ENCODE measurements around the gene PLCG2.
"Not testable (repeated sequence)": the region's sequence is repeated elsewhere in the genome, so short reads cannot be mapped to it uniquely, and the experiment has no call there.

The PLCG2 gene

DNA sequence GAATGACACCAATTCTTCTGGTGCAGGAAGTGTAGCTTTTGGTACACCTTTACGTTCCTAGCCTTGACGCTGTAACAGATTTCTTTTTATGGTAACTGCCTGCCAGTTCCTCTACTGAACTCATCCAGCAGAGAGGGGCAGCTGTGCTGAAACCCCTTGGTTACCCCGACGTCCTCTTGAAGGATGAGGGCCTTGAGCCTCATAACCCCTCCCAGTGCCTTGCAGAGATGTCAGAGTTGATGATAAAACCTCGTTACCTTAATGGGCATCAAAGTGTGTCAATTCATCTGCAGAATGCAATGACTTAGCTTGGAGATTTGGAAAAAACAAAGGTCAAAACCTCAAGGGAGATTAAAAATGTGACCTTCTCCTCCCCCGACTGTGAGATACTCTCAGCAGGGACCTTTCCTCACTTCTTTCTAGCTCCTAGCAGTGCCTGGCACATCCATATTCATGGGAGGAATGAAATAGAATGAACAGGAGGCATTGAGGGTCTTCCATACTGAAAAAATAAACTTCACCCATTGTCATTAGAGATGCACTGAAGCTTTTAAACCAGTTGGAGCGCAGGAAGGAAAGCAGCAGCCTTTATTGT, 163.0 kb downstream of the PLCG2 start:
- DNase-seq = no peak

GRCh38 chr16:81945665-81946064, 166.6 kb downstream of the PLCG2 start:
- no peak for DNase-seq

DNA sequence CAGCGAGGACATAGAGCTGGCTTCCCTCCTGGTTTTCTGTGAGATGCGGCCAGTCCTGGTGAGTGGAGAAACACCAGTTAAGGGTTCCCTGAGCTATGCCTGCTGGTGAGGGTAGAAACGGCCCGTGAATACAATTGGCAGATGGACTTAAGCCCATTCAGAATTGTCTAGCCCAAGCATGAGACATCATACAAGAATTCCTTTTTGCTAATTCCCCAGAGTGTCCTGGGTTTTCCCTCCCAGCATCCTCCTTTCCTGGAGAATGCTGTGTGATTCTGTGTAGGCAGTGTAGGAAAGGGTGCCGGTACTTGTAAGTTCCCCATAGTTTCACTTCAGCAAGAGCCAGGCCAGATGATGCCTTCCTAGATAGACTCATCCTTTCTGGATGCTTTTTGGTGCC, 167.1 kb downstream of the PLCG2 start:
- DNase-seq = no peak

- DNase-seq = no peak
These were observed 172.5 kb downstream of the PLCG2 start for GRCh38 chr16:81951564-81951963.

- DNase-seq = no peak
These were observed 177.3 kb downstream of the PLCG2 start for GRCh38 chr16:81956213-81956948.

DNA sequence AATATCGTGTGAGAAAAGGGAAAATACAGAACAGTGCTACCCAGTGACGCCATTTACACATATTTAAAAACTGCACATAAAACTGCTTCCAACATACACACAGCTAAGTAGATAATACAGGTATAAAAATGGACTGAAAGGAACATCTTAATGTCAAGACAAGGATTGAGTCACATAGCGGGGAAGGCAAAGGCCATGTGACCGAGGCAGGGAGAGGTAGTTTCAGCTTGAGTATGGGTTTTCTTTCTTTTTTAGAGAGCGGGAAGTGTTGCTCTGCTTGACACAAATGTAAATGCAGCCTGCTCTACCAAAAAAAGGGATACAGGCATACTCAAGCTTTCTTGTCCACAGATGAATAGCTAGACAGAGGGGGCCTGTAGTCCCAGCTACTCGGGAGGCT, 185.7 kb downstream of the PLCG2 start:
- no peak for DNase-seq

- DNase-seq = no peak
These were observed 188.3 kb downstream of the PLCG2 start for GRCh38 chr16:81967358-81967757.

- no peak for DNase-seq
These were observed 192.8 kb downstream of the PLCG2 start for GRCh38 chr16:81971853-81972252.

DNA sequence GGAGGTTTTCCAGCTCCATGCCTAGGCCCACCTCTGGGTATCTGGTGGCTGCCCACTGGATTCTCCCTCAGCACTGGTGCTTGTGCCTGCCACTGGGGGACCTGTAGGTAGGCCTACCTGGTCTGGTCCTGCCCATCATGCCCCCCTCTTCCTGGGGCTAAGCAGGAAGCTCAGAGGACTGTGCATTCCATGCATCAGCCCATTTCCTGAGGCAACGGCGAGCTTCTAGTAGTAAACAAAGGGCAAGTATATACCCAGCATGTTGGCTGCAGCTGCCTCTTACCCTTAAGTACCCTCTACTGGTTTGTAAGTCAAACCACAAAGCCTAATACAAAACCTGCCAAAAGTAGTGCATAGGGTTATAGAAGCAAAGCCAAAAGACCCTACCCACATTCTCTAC, 194.6 kb downstream of the PLCG2 start:
- DNase-seq = no peak

DNA sequence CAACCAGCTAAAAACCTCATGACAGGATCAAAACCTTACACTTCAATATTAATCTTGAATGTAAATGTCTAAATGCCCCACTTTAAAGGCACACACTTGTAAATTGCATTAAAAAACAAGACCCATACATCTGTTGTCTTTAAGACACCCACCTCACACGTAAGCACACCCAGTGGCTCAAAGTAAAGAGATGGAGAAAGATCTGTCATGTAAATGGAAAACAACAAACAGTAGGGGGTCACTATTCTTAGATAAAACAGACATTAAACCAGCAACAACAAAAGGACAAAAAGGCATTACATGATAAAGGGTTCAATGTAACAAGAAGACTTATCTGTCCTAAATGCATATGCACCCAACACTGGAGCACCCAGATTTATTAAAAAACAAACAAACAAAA, 196.5 kb downstream of the PLCG2 start:
- no peak for DNase-seq

DNA sequence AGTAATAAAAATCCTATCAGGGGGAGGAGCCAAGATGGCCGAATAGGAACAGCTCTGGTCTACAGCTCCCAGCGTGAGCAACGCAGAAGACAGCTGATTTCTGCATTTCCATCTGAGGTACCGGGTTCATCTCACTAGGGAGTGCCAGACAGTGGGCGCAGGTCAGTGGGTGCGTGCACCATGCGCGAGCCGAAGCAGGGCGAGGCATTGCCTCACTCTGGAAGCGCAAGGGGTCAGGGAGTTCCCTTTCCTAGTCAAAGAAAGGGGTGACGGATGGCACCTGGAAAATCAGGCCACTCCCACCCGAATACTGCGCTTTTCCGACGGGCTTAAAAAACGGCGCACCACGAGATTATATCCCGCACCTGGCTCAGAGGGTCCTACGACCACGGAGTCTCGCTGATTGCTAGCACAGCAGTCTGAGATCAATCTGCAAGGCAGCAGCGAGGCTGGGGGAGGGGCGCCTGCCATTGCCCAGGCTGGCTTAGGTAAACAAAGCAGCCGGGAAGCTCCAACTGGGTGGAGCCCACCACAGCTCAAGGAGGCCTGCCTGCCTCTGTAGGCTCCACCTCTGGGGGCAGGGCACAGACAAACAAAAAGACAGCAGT, 198.3 kb downstream of the PLCG2 start:
- not testable (repeated sequence) for DNase-seq

GRCh38 chr16:81987121-81987520, 208.0 kb downstream of the PLCG2 start:
- DNase-seq = no peak

DNA sequence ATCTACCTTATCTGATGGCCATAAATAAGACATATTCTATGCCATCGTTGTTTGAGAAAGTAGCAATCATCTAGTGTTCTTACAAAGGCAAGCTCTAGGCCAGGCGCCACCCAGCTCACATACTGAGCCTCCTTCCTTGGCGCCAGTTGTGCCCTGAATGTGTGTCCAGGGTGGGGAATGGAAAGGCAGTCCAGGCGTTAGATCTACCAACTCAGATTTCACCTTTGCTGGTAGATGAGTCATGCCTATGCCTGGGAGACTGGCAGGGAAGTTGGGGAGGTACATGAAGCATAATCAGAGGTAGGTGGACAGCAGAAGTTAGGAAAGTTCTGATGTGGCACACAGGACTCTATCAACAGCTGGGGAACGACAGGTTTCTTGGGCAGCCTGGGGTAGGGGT, 208.6 kb downstream of the PLCG2 start:
- DNase-seq = no peak

DNA sequence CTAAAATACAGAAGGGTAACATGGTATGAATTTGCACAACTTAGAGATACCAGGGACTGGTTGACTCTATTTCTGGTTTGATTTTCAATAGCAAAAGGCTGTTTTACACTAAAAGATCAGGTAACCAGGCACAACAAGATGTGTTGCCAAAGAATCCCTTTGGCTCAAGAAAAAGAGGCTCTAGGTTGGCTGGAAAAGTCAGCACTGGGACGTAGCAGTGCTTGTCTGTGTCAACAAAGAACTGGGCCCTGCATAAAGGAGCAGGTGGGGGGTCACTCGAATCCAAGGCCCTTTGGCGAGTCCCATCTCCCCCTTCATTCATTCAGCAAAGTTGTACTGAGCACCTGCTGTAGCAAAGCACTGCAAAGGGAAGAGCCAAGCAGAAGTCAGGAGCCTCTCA, 213.8 kb downstream of the PLCG2 start:
- no peak for DNase-seq

GRCh38 chr16:81994485-81994884, 215.4 kb downstream of the PLCG2 start:
- no peak for DNase-seq

DNA sequence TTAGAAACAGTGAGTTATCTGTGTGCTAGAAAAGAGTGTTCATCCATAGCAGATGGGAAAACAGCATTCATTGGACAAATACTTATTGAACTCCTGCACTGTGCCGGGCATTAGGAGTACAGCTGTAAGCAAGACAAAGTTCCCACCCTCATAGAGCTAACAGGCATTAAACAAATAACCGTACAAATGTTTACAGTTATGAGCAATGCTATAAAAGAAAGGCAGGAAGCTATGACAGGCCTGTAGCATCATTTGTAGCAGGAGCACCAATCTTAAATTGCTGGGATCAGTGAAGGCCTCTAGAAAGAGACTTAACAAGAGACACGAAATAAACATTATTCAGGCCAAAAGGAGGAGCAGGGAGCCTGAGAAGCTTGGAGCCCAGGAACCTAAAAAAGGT, 216.6 kb downstream of the PLCG2 start:
- DNase-seq = no peak

DNA sequence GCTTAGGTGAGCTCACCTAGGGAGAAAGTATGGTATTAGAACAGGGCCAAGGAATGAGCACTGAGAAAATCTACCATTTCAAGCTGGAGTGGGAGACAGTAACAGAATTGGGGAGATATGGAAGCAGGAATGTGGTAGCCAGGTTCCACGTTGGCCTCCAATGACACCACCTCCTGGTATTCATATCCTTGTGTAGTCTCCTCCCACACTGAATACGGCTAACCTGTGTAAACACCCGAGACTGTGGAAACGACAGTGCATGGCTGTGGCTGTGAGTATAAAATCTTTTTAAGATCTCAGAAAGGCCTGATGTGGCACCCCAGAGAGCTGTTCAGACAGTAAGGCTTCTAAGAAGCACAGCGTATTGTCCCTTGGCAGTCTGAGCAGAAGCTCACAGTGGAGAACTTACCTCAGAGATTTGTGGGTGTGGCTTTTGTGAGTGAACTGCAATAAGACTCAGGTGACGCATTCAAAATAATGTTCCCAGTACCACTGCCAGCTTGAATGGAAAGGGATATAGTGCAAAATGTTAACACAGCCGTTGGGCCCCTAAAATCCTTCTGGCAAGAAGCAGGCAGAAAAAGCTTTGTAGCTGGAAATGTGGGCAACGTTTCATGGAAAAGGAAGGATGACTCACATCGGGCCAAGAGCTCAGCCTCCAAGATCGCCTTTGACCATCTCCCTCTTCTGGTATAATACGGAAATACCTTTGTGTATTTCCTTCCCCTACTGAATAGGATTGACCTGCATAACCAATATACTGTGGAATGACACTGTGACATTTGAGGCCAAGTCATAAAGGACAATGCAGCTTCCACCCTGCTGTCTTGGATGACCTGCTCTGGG, 217.8 kb downstream of the PLCG2 start:
- peak; percentile 36 to 52 for DNase-seq

DNA sequence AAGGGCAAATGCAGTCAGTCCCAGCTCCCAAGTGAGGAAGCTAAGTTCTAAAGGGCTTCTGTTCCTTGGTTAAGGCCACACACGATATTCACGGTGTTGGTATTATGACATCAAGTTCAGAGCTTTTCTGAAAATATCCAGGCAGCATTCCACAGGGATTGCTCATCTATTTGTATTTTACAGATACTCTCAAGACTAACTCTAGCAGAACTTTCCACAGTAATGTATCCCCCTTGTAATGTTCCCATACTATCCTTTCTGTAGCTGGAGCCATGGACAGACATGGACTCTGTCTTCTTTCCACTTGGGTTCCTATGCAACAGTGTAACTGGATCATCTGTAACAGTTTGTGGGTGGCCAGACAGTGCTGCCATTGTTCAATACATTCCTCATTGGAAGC, 218.6 kb downstream of the PLCG2 start:
- no peak for DNase-seq

DNA sequence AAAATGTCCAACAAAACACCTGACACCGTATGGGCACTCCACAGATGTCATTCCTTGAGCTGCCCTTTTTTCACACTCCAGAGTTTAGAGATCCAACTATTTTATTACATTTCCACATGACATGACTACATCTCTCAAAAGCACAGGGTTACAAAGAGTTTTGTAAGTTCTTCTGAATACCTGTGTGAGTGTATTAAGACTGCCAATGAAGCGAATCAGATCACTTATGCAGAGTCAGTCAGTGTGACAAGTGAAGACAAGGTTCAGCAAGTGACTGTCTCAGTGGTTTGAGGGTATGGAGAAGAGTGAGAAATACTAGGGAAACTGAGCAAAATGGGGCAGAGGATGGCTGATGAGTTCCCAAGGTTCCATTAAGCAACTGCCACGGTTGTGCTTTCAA, 223.7 kb downstream of the PLCG2 start:
- no peak for DNase-seq

DNA sequence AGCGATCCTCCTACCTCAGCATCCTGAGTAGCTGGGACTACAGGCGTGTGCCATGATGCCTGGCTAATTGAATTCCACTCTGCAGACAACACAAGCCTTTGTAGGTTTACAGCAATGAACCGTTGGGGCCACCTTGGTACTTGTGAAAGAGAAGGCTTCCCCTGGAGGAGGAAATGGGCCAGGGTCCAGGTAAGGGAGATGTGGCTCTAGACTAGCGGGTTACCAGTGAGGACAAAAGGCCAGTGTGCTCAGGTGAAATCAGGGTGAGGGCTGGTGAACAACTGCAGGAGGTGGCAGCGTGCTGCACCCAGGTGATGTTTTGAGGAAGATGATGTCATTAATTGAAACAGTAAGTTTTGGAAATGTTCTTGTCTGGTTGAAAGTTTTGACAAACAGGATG, 225.5 kb downstream of the PLCG2 start:
- no peak for DNase-seq

DNA sequence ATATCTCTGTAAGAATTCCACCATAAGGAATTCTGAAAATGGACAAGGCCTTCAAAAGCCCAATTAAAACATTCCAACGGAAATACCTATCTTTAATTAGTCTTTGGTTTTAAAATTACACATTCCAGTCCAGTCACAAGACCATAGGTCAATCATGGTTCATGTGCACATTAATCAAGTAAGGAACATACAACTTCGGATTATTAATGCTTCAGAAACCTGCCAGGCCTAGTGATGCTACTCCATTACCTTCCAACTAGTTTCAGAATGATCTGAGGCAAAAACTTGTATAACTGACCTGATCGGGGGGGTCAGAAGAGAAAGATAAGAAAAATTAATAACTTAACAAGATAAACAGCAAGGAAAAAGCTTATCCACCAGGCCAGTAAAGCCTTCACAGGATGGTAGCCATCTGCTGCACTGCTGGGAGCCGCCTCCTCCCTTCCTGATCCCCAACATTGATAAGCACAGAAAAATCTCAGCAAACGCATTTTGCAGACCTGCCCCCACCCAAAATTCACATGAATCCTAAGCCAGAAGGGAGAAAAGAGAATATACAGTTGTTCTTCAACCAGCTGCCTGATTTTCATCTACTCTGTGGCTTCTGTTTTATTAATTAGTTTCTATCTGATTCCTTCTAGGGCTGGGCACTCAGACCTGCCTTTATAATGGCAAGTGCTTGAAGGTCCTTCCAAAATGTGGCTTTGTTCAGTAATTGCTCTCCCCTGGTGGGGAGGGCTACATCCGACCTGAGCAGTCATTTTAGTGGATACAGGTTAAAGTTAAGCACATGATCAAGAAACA, 226.1 kb downstream of the PLCG2 start:
- DNase-seq = no peak

DNA sequence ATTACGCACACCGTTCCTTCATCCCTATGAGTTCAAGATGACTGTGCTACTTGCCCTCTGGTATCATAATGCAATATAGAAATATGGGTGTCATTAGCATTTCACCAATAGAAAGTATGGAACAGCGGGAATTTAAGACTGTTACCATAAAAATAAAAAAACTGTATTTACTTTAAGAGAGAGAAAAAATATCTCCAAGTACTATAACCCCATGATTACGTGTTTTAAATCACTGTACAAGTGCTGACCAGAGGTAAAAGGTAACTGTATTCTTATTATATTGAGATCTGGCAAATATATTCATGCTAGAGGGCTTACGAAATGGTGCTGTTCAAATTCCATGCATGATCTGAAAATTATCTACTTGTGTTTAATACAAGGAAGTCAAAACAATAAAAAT, 226.9 kb downstream of the PLCG2 start:
- DNase-seq = no peak

DNA sequence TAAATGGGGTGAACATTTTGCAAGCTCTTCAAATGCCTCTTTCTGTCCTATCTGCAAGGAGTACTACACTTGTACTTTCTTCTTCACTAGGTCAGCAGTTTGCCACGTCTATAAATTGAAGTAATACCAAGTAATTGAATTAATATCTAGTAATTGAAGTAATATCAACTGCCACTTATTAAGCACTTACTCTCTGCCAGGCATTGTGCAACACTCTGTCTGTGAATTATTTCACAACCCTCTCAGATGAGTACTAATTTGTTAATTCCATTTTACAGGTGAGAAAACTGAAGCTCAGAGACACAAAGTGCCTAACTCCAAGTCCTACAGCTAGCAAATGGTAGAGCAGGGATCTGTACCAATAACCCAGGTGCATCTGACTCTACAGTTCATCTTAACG, 228.1 kb downstream of the PLCG2 start:
- no peak for DNase-seq
